Adrenal gland (tissue), 12 donors: ENCODE measurements around the gene TMEM121. TPM values are rescaled to one million over a fixed set of nuclear protein-coding genes. Genes with fewer than 3 reads are reported as not detected.

Source experiments
- DNase-seq, 7 donors: peaks; one replicate each; pipeline ENCODE4 v3.0.0-alpha.2; 2019 to 2020
- H3K27ac ChIP-seq, 5 donors: fragments of 200-600 bp; sonication (generic) in 4 of 5; 1 replicate in 3 of 5; 2 replicates in 2 of 5; pipeline versions ENCODE4 v1.5.1 to v1.8.0; 2016 to 2020; ENCODE audit warnings: mild to moderate bottlenecking in 1 of 5
- H3K27me3 ChIP-seq: fragments of 200-600 bp; 2 replicates; pipeline ENCODE4 v1.8.0; 2021
- H3K36me3 ChIP-seq, 2 donors: fragments of 200-600 bp; replicated peaks in 1 of 2; 1 replicate in 1 of 2; 2 replicates in 1 of 2; pipeline versions ENCODE4 v1.5.1 to v1.8.0; 2018 to 2022
- H3K4me1 ChIP-seq, 2 donors: fragments of 200-600 bp; replicated peaks in 1 of 2; 1 replicate in 1 of 2; 2 replicates in 1 of 2; pipeline versions ENCODE4 v1.5.1 to v1.8.0; 2018 to 2021
- H3K4me3 ChIP-seq, 4 donors: fragments of 200-600 bp; sonication (generic) in 3 of 4; one replicate each; pipeline ENCODE4 v1.5.1; 2016 to 2018
- H3K9me3 ChIP-seq, 3 donors: fragments of 200-600 bp; sonication (generic) in 1 of 3; replicated peaks in 1 of 3; 1 replicate in 2 of 3; 2 replicates in 1 of 3; pipeline versions ENCODE4 v1.5.1 to v1.8.0; 2016 to 2021
- POLR2A ChIP-seq, 2 donors: fragments of 450-650 bp; IDR thresholded peaks; one replicate each; pipeline ENCODE4 v1.6.1; 2017; ENCODE audit warnings: antibody characterized with exemption in 2 of 2, mild to moderate bottlenecking in 2 of 2, moderate library complexity in 1 of 2
- WGBS, 4 donors: extraction: QIAGEN DNeasy Blood & Tissue Kit in 2 of 4; methylation state at CpG; one replicate each; pipeline versions ENCODE4 v1.1.5 to v1.1.7; 2013 to 2017; 5-methylcytosine and 5-hydroxymethylcytosine counted together
- intact Hi-C, 2 donors: fragments of 100-400 bp; cut with DNase I; formaldehyde crosslinking; loops; one replicate each; pipeline versions ENCODE4 v1.14.1 to v1.15.0; 2022 to 2023
- polyA plus RNA-seq, 3 donors: library from polyadenylated mRNA; stranded (reverse); fragments of 200-250 nt in 2 of 3; fragments of 350-450 nt in 1 of 3; fragmentation: Illumina TruSeq in 1 of 3; extraction: RNeasy Lipid Tissue Mini Kit (QIAGEN cat#74804) in 1 of 3; gene quantifications; one replicate each; pipeline ENCODE4 v1.2.3, GENCODE V29; 2013 to 2014
- total RNA-seq, 9 donors: library from RNA; depleted of rRNA in 4 of 9; stranded (reverse); fragments of >200 nt in 4 of 9; fragments of 120-200 nt in 1 of 9; fragmentation: NEBNext Ultra II Directional in 1 of 9; extraction: Animal tissue kit (Norgen Biotek cat#: 25700) in 1 of 9; gene quantifications; one replicate each; pipeline versions ENCODE4 v1.1.0 to v1.2.4, GENCODE V29; 2013 to 2023
- TF ChIP-seq, protein P1 (sequence below), 6 experiments: fragments of 450-650 bp in 4 of 6; fragments of 200-600 bp in 2 of 6; sonication (generic) in 1 of 6; IDR thresholded peaks; 1 replicate in 5 of 6; 2 replicates in 1 of 6; pipeline versions ENCODE4 v1.5.1 to v1.8.0; 2016 to 2021; ENCODE audit warnings: antibody characterized with exemption in 6 of 6, mild to moderate bottlenecking in 2 of 6, moderate library complexity in 1 of 6
- donor health status: healthy with polysubstance abuse.
- donor health status: Bipolar disorder and iron deficiency.
- donor health status: DM: yes; HTN: yes; CAD: no.
- donor health status: DM: no; HTN: no; CAD: no.
- donor health status: DM: no; HTN: no; CAD: no.
- donor health status: DM: yes; HTN: yes; CAD: no.

The TMEM121 gene
- total and polyA plus RNA-seq, 12 donors = 0.78 to 12.1 (median 1.7) TPM; not detected in 1

GRCh38 chr14:105528586-105529318 lies 2.4 kb downstream of the TMEM121 start:
- H3K9me3 ChIP-seq = no peaks in the 10 kb centered on the region
- H3K27me3 ChIP-seq = peaks cover 18% of the 10 kb centered on the region
- WGBS, 4 donors = 10 to 17% (median 13%) methylated on average over 65 to 89 of the region's 89 CpGs; no CpG with 5 or more reads in 1 of the 4 donors
- intact Hi-C loops = loop anchor here in 1 of 2 donors (5.0 kb wide), 1 partner anchor 156 kb away; no protein-coding TSS in a partner anchor
- peak overlapping the region in 2 of 4 donors; percentile 43 to 66 for H3K4me3 ChIP-seq
- peaks cover 15 to 32% of the 10 kb centered on the region in 2 donors for H3K4me1 ChIP-seq
- no peaks in the 10 kb centered on the region for H3K36me3 ChIP-seq
- no peak for TF ChIP-seq POLR2A (IDR thresholded peaks at IDR 0.05)
- TF ChIP-seq, protein P1, sequence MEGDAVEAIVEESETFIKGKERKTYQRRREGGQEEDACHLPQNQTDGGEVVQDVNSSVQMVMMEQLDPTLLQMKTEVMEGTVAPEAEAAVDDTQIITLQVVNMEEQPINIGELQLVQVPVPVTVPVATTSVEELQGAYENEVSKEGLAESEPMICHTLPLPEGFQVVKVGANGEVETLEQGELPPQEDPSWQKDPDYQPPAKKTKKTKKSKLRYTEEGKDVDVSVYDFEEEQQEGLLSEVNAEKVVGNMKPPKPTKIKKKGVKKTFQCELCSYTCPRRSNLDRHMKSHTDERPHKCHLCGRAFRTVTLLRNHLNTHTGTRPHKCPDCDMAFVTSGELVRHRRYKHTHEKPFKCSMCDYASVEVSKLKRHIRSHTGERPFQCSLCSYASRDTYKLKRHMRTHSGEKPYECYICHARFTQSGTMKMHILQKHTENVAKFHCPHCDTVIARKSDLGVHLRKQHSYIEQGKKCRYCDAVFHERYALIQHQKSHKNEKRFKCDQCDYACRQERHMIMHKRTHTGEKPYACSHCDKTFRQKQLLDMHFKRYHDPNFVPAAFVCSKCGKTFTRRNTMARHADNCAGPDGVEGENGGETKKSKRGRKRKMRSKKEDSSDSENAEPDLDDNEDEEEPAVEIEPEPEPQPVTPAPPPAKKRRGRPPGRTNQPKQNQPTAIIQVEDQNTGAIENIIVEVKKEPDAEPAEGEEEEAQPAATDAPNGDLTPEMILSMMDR (IDR thresholded peaks at IDR 0.05) = peak in 1 of 6 experiments; percentile 39
- no peak overlapping the region for H3K27ac ChIP-seq
- no peak for DNase-seq

DNA sequence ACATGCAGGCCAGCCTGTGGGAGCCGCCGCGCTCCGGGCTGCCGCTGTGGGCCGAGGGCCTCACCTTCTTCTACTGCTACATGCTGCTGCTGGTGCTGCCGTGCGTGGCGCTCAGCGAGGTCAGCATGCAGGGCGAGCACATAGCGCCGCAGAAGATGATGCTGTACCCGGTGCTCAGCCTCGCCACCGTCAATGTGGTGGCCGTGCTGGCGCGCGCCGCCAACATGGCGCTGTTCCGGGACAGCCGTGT lies 2.9 kb downstream of the TMEM121 start:
- Histone ChIP-seq H3K36me3 (no peaks in the 10 kb centered on the region), H3K4me1 (peaks cover 15 to 32% of the 10 kb centered on the region in 2 donors), H3K9me3 (no peaks in the 10 kb centered on the region), H3K4me3 (no peak overlapping the region), H3K27me3 (peaks cover 18% of the 10 kb centered on the region), H3K27ac (no peak overlapping the region)
- WGBS, 4 donors = 6 to 20% (median 14%) methylated on average over 3 to 24 of the region's 24 CpGs; no CpG with 5 or more reads in 1 of the 4 donors
- intact Hi-C loops = loop anchor here in 1 of 2 donors (5.0 kb wide), 1 partner anchor 157 kb away; no protein-coding TSS in a partner anchor
- no peak for DNase-seq
- no peak for TF ChIP-seq POLR2A (IDR thresholded peaks at IDR 0.05)

- intact Hi-C loops = loop anchor here in 1 of 2 donors (5.0 kb wide), 1 partner anchor 157 kb away; no protein-coding TSS in a partner anchor
- H3K4me3 ChIP-seq = no peak overlapping the region
- 19 to 46% (median 27%) methylated on average over 27 to 63 of the region's 63 CpGs for WGBS, 4 donors
Observed at GRCh38 chr14:105529569-105530284, 3.3 kb downstream of the TMEM121 start.

DNA sequence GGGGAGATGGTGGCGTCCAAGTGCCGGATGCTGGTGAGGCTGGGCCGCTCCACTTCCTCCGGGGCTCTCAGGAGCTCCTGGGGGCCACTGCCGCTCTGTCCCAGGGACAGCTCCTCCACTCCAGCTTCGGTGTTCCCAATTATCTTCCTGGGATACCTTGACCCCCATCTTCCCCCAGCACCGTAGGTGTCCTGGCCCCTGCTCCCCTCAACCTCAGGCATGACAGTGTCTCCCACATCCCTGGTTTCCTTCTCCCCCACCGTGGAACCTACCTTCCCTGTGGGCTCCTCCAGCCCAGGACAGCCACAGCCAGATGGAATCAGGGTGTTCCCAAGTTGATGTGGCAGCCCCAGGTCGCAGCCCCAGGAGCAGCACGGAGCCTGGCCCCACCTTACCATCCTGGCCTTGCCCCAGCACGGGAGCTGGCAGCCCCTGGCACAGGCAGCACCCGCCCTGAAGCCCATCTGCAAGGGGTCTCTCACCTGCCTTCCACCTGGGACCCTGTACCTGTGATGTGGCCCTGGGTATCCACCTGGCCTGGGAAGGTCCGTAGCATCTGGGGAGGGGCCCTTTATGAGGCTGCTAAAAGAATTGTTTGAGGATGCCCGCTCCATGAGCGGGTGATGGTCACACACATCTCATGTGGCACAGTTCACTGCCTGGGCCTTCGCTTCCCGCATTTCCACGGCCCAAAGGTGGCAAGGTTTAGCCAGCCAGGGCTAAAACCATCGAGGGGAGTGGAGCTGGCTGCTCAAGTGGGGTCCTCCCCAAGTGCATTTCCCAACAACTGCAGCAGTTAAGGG lies 4.1 kb downstream of the TMEM121 start:
- TF ChIP-seq, protein P1 (IDR thresholded peaks at IDR 0.05) = no peak
- TF ChIP-seq POLR2A (IDR thresholded peaks at IDR 0.05) = no peak
- 54 to 78% (median 71%) methylated on average over 10 to 19 of the region's 19 CpGs for WGBS, 4 donors
- no peak overlapping the region for H3K4me3 ChIP-seq
- no peaks in the 10 kb centered on the region for H3K36me3 ChIP-seq
- no peak overlapping the region for H3K27ac ChIP-seq
- H3K4me1 ChIP-seq = peaks cover 15 to 32% of the 10 kb centered on the region in 2 donors
- intact Hi-C loops = no loop called here
- H3K27me3 ChIP-seq = peaks cover 18% of the 10 kb centered on the region
- no peak for DNase-seq
- H3K9me3 ChIP-seq = no peaks in the 10 kb centered on the region

More at GRCh38 chr14:105529569-105530284, 3.3 kb downstream of the TMEM121 start:
- Histone ChIP-seq H3K27me3 (peaks cover 18% of the 10 kb centered on the region), H3K9me3 (no peaks in the 10 kb centered on the region), H3K36me3 (no peaks in the 10 kb centered on the region), H3K4me1 (peaks cover 15 to 32% of the 10 kb centered on the region in 2 donors), H3K27ac (no peak overlapping the region)
- TF ChIP-seq, protein P1 (IDR thresholded peaks at IDR 0.05) = no peak
- TF ChIP-seq POLR2A (IDR thresholded peaks at IDR 0.05) = no peak
- peak in 4 of 7 donors; percentile 28 to 48 (median 39) for DNase-seq
